C1 segment of cervical spinal cord (tissue), 14 donors: ENCODE measurements around the gene F11.
A peak's percentile ranks its signal among the peaks of the same experiment; 100 is the strongest.
"Not testable (repeated sequence)": the region's sequence is repeated elsewhere in the genome, so short reads cannot be mapped to it uniquely, and the experiment has no call there.

ENCODE experiments used
- DNase-seq, 14 donors: peaks; one replicate each; lab custom pipeline; 2025; lab: John Stamatoyannopoulos, UW

The F11 gene

GRCh38 chr4:186265683-186266652, at the start of gene F11:
Gene F11, plus strand, starts transcription at chr4:186266189. Its CDS starts 948 bp downstream, at chr4:186267137.
- DNase-seq: no peak

DNA sequence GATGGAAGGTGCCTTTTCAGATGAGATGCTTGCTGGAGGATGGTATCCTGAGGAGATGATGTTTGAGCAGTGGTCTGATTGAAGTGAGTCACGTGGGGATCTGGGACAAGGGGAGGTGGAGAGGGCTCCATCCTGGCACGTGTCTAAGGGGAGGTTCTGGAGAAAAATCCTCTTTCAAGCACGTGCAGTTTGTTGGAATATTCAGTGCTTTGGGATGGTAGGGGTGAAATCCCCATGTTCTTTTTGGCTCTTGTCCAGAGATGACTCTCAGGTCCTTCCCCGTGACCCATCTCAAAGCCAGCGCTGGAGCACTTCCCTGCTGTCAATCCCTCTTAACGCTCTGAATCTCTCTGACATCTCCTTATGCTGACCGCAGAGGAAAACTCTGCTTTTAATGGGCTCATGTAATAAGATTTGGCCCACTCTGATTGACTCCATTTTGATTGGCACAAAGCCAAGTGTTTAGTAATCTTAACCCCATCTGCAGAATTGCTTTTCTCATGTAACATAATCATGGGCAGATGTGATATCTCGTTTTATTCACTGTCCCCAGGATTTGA, 49.4 kb upstream of the F11 start:
- DNase-seq: no peak

DNA sequence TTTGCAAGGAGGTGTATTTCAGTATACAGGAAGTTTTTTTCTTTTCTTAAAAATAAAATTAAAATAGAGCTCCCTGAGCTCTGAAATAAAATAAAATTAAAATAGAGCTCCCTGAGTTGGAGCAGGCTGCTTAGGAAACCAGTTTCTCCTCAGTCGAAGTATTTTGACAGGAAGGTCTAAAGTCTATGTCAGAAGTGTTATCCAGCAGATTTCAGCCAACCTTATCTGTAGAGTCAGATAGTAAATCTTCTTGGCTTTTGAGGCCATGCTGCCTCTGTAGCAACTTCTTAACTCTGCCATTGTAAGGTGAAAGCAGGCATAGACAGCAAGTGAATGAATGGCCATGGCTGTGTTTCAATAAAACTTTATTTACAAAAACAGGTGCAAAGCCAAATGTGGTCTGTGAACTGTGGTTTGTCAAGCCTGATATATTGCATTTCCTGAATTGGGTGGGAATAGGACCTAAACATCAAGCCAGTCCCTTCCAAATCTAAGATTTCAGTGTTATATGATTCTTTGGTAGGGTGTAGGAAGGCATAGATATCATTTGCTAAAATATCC, 48.2 kb upstream of the F11 start:
- DNase-seq: no peak

DNA sequence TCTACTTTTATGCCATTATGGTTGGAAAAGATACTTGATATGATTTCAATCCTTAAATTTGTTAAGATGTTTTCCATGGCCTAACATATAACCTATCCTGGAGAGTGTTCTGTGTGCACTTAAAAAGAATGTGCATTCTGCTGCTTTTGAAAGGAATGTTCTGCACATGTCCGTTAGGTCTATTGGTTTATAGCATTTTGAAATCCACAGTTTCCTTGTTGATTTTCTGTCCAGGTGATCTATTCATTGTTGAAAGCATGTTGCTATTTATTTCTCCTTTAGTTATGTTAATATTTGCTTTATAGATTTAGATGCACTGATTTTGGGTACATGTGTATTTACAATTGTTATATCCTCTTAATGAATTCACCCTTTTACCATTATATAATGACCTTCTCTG, 44.4 kb upstream of the F11 start:
- no peak for DNase-seq

- DNase-seq: no peak
Measured at GRCh38 chr4:186225848-186226247, 40.1 kb upstream of the F11 start.

DNA sequence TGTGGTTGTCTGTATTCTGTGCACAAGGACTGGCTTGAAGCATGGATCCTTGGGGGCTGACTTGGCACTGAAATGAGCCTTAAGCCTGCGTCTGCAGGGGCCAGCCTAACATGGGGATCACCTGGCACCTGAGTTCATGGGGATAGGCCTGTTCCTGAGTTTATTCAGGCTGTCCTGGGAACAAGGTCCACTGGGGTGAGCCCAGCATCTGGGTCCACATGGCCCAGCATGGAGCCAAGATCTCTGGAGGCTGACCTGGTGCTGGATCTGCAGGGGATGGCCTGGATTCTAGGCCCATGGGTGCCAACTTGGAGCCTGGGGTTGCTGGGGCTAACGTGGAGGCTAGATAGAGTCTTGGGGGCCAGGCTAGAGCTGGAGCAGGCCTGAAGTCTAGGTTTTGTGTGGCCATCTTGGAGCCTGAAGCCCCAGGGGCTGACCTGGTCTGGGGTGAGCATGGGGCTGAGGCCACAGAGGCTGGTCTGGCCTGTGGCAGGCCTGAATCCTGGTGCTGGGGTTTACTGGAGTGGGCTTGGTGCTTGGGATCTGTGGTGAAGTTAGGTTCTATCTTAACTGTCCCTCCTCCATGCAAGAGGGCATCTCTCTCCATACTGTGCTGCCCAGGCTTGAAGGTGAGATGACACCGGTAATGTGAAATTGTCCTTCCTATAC, 39.3 kb upstream of the F11 start:
- DNase-seq: no peak

DNA sequence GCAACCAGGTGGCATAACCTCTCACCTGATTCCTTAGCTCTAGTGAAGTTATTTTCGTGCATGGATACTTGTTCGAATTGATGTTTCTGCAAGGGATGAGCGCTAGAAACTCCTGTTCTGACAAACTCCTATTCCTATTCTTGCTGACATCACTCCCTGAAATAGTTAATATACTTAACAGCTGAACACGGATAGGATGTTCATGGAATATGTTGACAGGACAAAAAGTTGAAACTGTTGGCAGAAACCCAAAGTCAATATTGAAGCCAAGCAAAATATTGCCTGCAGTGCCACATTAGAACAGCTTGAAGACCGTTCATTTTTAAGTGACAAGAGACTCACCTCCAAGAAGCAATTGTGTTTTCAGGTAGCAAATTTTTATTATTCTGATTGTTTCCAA, 38.8 kb upstream of the F11 start, which contains the start of gene KLKB1:
Gene KLKB1, plus strand, starts transcription at position 287 of the 400 bp plus-strand sequence. CDS start 689 bp downstream, outside the sequence.
- DNase-seq: no peak

DNA sequence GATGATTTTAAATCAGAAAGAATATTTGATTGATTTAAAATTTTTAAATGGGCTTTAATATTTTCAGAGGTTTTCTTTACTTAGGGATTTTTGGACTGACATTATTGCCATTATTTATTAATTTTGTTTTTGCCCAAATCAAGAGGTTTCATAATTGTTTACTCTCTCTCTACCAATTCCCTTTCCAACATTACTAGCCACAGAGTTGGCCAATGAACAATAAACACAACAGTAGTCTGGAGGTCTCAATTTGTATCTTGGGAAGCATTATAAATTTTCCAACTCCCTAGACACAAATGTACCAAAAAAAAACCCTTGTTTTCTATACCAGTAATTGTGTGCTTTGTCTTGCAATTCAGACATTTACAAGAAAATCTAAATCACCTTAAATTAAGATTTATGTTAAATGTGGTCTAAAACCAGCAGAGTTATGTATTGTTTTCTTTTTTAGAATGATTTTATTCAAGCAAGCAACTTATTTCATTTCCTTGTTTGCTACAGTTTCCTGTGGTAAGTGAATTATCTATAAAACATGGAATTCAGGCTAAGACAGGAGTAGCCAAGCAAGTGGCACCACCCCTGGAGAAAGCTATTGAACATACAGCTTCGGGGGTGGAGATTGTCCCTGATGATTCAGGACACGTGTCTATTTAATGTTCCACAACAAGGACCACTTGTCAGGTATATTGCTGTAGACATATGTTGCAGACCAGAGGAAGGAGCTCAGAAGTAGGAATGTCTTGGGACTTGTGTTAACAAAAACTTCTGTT, 38.1 kb upstream of the F11 start:
- no peak for DNase-seq

DNA sequence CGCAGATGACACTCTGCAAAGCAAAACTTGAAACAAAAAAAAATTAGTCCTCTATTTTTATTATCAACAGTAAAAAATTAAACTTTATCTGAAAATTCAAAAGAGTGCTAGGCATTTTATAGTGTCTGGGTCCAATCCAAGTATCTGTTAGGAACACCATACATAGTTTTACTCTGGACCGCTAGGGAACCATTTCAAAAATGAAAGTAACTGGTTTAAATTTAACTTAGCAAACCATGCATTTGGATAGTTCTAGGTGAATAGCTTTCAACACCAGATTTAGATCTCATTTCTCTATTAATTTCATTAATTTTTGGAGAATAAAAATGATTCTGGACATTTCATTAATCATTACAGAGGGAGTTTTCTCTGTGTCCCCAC, 37.5 kb upstream of the F11 start:
- DNase-seq: no peak

DNA sequence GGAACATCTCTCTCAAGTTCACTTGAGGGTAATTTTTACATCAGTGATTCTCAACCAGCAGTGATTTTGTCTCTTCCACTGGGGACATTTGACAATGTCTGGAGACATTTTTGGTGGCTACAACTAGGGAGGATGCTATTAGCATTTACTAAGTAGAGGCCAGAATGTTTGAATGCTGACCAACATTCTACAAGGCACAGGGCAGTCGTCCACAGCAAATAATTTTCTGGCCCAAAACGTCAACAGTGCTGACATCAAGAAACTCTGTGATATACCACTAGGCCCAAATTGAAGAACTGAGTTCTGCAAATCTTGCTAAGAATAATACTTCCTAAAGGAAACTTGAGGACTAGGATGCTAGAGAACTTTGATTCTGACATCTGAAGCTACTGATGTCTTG, 31.6 kb upstream of the F11 start:
- no peak for DNase-seq

DNA sequence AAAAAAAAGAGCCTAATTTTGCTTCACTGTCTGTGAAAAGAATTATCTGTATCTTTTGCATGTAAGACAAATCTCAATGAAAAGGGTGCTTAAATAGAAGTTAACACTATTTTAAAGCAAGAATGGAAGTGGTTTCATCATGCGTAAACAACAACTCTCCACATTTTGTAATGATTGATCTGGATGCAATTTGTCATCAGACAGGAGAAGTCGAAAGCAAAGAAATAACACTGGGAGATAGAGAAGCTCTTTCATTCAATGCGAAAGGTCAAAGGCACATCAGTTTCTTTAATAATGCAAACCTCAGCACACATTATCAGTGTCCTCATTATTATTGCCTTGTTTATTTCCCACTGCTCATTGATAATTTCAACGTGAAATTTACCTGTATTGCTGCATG, 29.9 kb upstream of the F11 start:
- no peak for DNase-seq

DNA sequence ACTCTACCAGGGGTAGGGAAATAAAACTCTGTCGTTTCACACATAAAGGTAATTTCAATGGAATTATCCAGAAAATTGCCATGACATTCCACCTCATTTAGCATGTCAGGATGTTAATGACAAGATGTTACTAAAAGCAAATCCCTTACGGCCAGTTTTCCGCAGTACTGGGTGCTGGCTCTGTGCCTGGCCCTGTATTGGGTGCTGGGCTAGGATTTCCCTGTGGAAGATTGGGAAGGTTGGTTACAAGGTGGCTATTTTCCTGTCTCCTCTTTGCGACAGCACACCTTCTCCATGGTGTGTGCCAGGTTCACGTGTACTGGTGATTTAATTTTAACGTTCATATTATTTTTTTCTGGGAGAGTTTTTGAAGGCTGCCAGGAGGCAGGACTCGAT, 25.5 kb upstream of the F11 start:
- peak in 1 of 14 donors; percentile 19 for DNase-seq

- peak in 1 of 14 donors; percentile 19 for DNase-seq
Measured at GRCh38 chr4:186240848-186241491, 25.0 kb upstream of the F11 start.

DNA sequence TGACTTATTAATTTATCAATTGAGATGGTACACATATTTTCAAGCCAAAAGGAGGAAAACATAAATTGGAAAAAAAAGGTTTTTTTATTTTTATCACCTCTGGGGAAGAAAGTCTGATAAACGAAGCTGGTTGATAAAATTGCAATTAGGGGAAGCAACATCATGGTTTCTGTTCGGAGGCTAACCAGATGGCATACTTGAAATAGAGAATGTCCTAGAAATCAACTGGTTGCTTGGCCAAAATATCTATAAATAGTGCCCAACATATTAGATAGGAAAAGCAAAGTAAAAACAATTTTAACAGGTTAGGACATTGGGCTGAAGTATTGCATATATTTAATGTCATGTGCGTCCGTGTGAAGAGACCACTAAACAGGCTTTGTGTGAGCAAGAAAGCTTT, 24.4 kb upstream of the F11 start:
- peak in 1 of 14 donors; percentile 24 for DNase-seq

DNA sequence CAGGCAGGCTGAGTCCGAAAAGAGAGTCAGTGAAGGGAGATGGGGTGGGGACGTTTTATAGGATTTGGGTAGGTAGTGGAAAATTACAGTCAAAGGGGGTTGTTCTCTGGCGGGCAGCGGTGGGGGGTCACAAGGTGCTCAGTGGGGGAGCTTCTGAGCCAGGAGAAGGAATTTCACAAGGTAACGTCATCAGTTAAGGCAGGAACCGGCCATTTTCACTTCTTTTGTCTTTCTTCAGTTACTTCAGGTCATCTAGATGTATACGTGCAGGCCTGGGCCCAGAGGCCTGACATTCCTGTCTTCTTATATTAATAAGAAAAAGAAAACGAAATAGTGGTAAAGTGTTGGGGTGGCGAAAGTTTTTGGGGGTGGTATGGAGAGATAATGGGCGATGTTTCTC, 24.0 kb upstream of the F11 start:
- DNase-seq: not testable (repeated sequence)

- DNase-seq: no peak
Measured at GRCh38 chr4:186243331-186243730, 22.7 kb upstream of the F11 start.

- DNase-seq: no peak
Measured at GRCh38 chr4:186244835-186245234, 21.2 kb upstream of the F11 start.

DNA sequence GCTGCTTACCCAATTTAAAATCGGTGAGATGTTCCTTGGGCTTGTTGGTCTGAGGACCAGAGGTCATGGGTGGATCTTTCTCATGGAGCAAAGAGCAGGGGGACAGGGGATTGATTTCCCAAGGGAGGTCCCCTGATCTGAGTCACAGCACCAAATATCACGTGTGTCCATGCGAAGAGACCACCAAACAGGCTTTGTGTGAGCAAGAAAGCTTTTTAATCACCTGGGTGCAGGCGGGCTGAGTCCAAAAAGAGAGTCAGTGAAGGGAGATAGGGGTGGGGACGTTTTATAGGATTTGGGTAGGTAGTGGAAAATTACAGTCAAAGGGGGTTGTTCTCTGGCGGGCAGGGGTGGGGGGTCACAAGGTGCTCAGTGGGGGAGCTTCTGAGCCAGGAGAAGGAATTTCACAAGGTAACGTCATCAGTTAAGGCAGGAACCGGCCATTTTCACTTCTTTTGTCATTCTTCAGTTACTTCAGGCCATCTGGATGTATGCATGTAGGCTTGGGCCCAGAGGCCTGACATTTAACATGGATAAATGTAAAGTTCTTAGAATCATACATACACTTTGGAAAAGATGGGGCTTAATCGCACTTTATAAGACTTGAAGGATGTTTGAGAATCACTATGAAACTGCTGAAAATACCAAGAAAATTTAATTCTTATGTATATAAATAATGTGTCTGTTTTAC, 18.8 kb upstream of the F11 start:
- not testable (repeated sequence) for DNase-seq

- DNase-seq: no peak
Measured at GRCh38 chr4:186248643-186249042, 17.3 kb upstream of the F11 start.
